ENCODE data around the gene ELMOD3. TPM values are rescaled to one million over a fixed set of nuclear protein-coding genes. Genes with fewer than 3 reads are reported as not detected.

Gene ELMOD3
- polyA plus RNA-seq, 3 donors: 6.1 to 53.3 (median 7.2) TPM

DNA sequence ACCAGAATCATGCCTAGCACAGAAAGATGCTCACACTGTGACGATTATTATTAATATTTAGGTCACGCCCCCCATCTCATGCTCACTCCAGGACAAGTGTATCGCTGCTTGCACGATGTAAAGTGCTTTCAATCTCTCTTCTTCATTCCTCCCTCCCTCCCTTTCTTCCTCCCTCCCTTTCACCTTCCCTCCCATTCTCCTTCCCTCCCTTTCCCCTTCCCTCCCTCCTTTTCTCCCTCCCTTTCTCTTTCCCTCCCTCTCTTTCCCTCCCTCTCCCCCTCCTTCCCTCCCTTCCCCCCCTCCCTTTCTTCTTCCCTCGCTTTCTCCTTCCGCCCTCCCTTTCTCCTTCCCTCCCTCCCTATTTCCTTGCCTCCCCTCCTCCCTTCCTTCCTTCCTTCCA, 46.4 kb upstream of the ELMOD3 start:
- H3K4me3 ChIP-seq (replicated peaks in 1 of 3; ENCODE audit: low read depth in 2 of 3, low read length in 3 of 3): no peak overlapping the region
- H3K9me3 ChIP-seq (replicated peaks in 1 of 2; ENCODE audit: control insufficient read depth in 1 of 2, insufficient read depth in 1 of 2, low read length in 2 of 2): no peaks in the 10 kb centered on the region
- H3K27ac ChIP-seq (ENCODE audit: low read depth in 1 of 2, low read length in 2 of 2): no peak overlapping the region
- Mint-ChIP-seq H3K4me3 (no peak overlapping the region), H3K9me3 (no peaks in the 10 kb centered on the region), H3K27ac (peak overlapping the region in 3 of 7 donors; percentile 10 to 61 (median 20)), H3K27me3 (ENCODE audit: low read depth in 3 of 3) (peaks cover 6 to 13% (median 9%) of the 10 kb centered on the region in 3 donors), H3K36me3 (peaks cover 3 to 7% of the 10 kb centered on the region in 2 donors), H3K4me1 (peaks cover 46% of the 10 kb centered on the region)
- no peak overlapping the region for H2AFZ ChIP-seq (ENCODE audit: insufficient read depth, low read depth, low read length, poor library complexity, severe bottlenecking)
- no peak overlapping the region for H3K9ac ChIP-seq (ENCODE audit: insufficient read depth, low read length, poor library complexity, severe bottlenecking)
- H3K4me2 ChIP-seq (replicated peaks; ENCODE audit: extremely low read depth, low read length, poor library complexity, severe bottlenecking): peak overlapping the region; percentile 62
- intact Hi-C loops (cut with micrococcal nuclease): no loop called here
- H3K27me3 ChIP-seq (ENCODE audit: control insufficient read depth in 2 of 2, insufficient read depth in 2 of 2, low read length in 2 of 2): no peaks in the 10 kb centered on the region
- H3K79me2 ChIP-seq (ENCODE audit: insufficient read depth, low read length): no peaks in the 10 kb centered on the region
- no peak for DNase-seq
- WGBS (ENCODE audit: insufficient coverage): 93% methylated on average over 2 of the region's 6 CpGs
- TF ChIP-seq, protein P1, sequence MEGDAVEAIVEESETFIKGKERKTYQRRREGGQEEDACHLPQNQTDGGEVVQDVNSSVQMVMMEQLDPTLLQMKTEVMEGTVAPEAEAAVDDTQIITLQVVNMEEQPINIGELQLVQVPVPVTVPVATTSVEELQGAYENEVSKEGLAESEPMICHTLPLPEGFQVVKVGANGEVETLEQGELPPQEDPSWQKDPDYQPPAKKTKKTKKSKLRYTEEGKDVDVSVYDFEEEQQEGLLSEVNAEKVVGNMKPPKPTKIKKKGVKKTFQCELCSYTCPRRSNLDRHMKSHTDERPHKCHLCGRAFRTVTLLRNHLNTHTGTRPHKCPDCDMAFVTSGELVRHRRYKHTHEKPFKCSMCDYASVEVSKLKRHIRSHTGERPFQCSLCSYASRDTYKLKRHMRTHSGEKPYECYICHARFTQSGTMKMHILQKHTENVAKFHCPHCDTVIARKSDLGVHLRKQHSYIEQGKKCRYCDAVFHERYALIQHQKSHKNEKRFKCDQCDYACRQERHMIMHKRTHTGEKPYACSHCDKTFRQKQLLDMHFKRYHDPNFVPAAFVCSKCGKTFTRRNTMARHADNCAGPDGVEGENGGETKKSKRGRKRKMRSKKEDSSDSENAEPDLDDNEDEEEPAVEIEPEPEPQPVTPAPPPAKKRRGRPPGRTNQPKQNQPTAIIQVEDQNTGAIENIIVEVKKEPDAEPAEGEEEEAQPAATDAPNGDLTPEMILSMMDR (IDR thresholded peaks at IDR 0.05): no peak
- peaks cover 46 to 50% of the 10 kb centered on the region in 2 donors for H3K4me1 ChIP-seq (ENCODE audit: control insufficient read depth in 1 of 2, insufficient read depth in 2 of 2, low read length in 2 of 2)
- no peaks in the 10 kb centered on the region for H4K20me1 ChIP-seq (ENCODE audit: insufficient read depth, low read length)
- peaks cover 0 to 4% of the 10 kb centered on the region in 2 donors for H3K36me3 ChIP-seq (replicated peaks in 1 of 2; ENCODE audit: control insufficient read depth in 1 of 2, insufficient read depth in 2 of 2, low read length in 2 of 2)

DNA sequence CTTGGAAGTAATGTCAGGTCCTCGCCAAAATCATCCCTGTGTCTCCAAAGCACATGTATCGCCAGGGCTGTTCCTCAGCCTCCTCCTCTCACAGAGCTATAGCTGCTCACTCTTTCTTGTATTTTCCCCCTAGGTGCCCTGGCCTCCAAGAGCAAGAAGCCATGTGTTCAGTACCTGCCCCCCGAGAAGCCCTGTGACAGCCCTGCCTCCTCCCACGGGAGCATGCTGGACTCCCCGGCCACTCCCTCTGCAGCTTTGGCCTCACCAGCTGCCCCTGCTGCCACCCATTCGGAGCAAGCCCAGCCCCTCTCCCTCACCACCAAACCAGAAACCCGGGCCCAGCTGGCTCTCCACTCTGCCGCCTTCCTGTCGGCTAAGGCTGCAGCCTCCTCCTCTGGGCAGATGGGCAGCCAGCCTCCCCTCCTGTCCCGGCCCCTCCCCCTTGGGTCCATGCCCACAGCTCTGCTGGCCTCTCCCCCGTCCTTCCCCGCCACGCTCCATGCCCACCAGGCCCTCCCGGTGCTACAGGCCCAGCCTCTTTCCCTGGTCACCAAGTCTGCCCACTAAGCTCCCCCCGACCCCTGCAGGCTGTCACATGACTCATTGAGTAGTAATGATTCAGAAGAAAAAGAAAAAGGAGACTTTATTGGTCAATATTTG, 45.5 kb upstream of the ELMOD3 start:
- Mint-ChIP-seq H3K4me3 (peak overlapping the region; percentile 81 to 93), H3K36me3 (peaks cover 8 to 16% of the 10 kb centered on the region in 2 donors), H3K27ac (peak overlapping the region in 6 of 7 donors; percentile 84 to 94 (median 92)), H3K9me3 (no peaks in the 10 kb centered on the region), H3K27me3 (ENCODE audit: low read depth in 3 of 3) (peaks cover 4 to 13% (median 6%) of the 10 kb centered on the region in 3 donors), H3K4me1 (peaks cover 46% of the 10 kb centered on the region)
- Histone ChIP-seq H3K27ac (ENCODE audit: low read depth in 1 of 2, low read length in 2 of 2) (peak overlapping the region; percentile 69 to 73), H3K4me2 (replicated peaks; ENCODE audit: extremely low read depth, low read length, poor library complexity, severe bottlenecking) (peak overlapping the region; percentile 73), H3K4me3 (replicated peaks in 1 of 3; ENCODE audit: low read depth in 2 of 3, low read length in 3 of 3) (peak overlapping the region in 1 of 3 experiments; percentile 69), H4K20me1 (ENCODE audit: insufficient read depth, low read length) (peaks cover 7% of the 10 kb centered on the region), H3K9ac (ENCODE audit: insufficient read depth, low read length, poor library complexity, severe bottlenecking) (peak overlapping the region; percentile 18), H3K36me3 (replicated peaks in 1 of 2; ENCODE audit: control insufficient read depth in 1 of 2, insufficient read depth in 2 of 2, low read length in 2 of 2) (peaks cover 4 to 12% of the 10 kb centered on the region in 2 donors), H3K4me1 (ENCODE audit: control insufficient read depth in 1 of 2, insufficient read depth in 2 of 2, low read length in 2 of 2) (peaks cover 46 to 50% of the 10 kb centered on the region in 2 donors), H3K79me2 (ENCODE audit: insufficient read depth, low read length) (no peaks in the 10 kb centered on the region), H3K27me3 (ENCODE audit: control insufficient read depth in 2 of 2, insufficient read depth in 2 of 2, low read length in 2 of 2) (no peaks in the 10 kb centered on the region), H2AFZ (ENCODE audit: insufficient read depth, low read depth, low read length, poor library complexity, severe bottlenecking) (peak overlapping the region; percentile 23), H3K9me3 (replicated peaks in 1 of 2; ENCODE audit: control insufficient read depth in 1 of 2, insufficient read depth in 1 of 2, low read length in 2 of 2) (no peaks in the 10 kb centered on the region)
- DNase-seq: peak; percentile 30 to 59 (median 49)
- intact Hi-C loops (cut with micrococcal nuclease): no loop called here
- 33% methylated on average over 10 of the region's 15 CpGs for WGBS (ENCODE audit: insufficient coverage)
- TF ChIP-seq, protein P1 (IDR thresholded peaks at IDR 0.05): no peak
